DND-41 (cell line): ENCODE data around the gene PRR16.
"Not testable (repeated sequence)": the region's sequence is repeated elsewhere in the genome, so short reads cannot be mapped to it uniquely, and the experiment has no call there.

ENCODE experiments used
- ATAC-seq: fragments of 200-7000 bp; cut with Tn5 transposase; 3 replicates; pipeline ENCODE4 v1.9.1; 2021; ENCODE audit warnings: low read depth; ENCODE audit not compliant: insufficient read depth
- DNase-seq: peaks from one replicate; pipeline ENCODE4 v3.0.0-alpha.2; 2020
- H2AFZ ChIP-seq: 2 replicates; pipeline ENCODE4 v1.6.0; 2012; ENCODE audit warnings: low read depth, low read length
- H3K27ac ChIP-seq: 2 replicates; pipeline ENCODE4 v1.5.1; 2012; ENCODE audit warnings: low read length, inconsistent platforms
- H3K27me3 ChIP-seq: fragments of 200-600 bp; sonication (generic); 2 replicates; pipeline ENCODE4 v1.6.0; 2012; ENCODE audit warnings: low read length, mild to moderate bottlenecking, inconsistent platforms; ENCODE audit not compliant: insufficient read depth, poor library complexity
- H3K36me3 ChIP-seq: 2 replicates; pipeline ENCODE4 v1.5.1; 2012; ENCODE audit warnings: low read length, inconsistent platforms; ENCODE audit not compliant: insufficient read depth
- H3K4me1 ChIP-seq: 2 replicates; pipeline ENCODE4 v1.5.1; 2012; ENCODE audit warnings: mild to moderate bottlenecking, low read length; ENCODE audit not compliant: insufficient read depth
- H3K4me2 ChIP-seq: 2 replicates; pipeline ENCODE4 v1.6.0; 2012; ENCODE audit warnings: mild to moderate bottlenecking, moderate library complexity, low read length, inconsistent platforms; ENCODE audit not compliant: insufficient read depth
- H3K4me3 ChIP-seq, 2 experiments: fragments of 200-600 bp in 1 of 2; shearing (Covaris generic) in 1 of 2; 2 replicates each; pipeline ENCODE4 v1.5.1; 2012 to 2016; ENCODE audit warnings: inconsistent platforms in 2 of 2, low read length in 2 of 2, mild to moderate bottlenecking in 2 of 2, low read depth in 1 of 2, moderate library complexity in 1 of 2
- H3K79me2 ChIP-seq: 2 replicates; pipeline ENCODE4 v1.6.0; 2012; ENCODE audit warnings: low read length, inconsistent platforms; ENCODE audit not compliant: insufficient read depth
- H3K9ac ChIP-seq: 2 replicates; pipeline ENCODE4 v1.6.0; 2012; ENCODE audit warnings: low read depth, mild to moderate bottlenecking, inconsistent platforms, low read length, moderate library complexity
- H3K9me3 ChIP-seq: 2 replicates; pipeline ENCODE4 v1.5.1; 2012; ENCODE audit warnings: low read length, moderate library complexity, mild to moderate bottlenecking, inconsistent platforms; ENCODE audit not compliant: insufficient read depth, severe bottlenecking
- H4K20me1 ChIP-seq: 2 replicates; pipeline ENCODE4 v1.6.0; 2012; ENCODE audit warnings: low read length; ENCODE audit not compliant: insufficient read depth
- CTCF ChIP-seq: IDR thresholded peaks from 2 replicates; pipeline ENCODE4 v1.5.1; 2012; ENCODE audit warnings: borderline replicate concordance, low read length, moderate library complexity, mild to moderate bottlenecking; ENCODE audit not compliant: poor library complexity, severe bottlenecking; ENCODE audit errors: extremely low read depth
- EZH2 ChIP-seq: IDR thresholded peaks from 3 replicates; pipeline ENCODE4 v1.6.1; 2012; ENCODE audit warnings: borderline replicate concordance, low read depth, mild to moderate bottlenecking, moderate library complexity, low read length, inconsistent platforms; ENCODE audit not compliant: severe bottlenecking

Gene PRR16

GRCh38 chr5:120695368-120695880 lies 231.3 kb downstream of the PRR16 start:
- no peak for DNase-seq

GRCh38 chr5:120697147-120697546 lies 233.0 kb downstream of the PRR16 start:
- Histone ChIP-seq H3K9ac (no peak overlapping the region), H4K20me1 (no peaks in the 10 kb centered on the region), H3K79me2 (no peaks in the 10 kb centered on the region), H3K36me3 (no peaks in the 10 kb centered on the region), H3K27ac (no peak overlapping the region), H3K4me2 (no peak overlapping the region), H3K4me3 (no peak overlapping the region), H3K27me3 (no peaks in the 10 kb centered on the region), H3K9me3 (peaks cover 4% of the 10 kb centered on the region), H3K4me1 (no peaks in the 10 kb centered on the region), H2AFZ (no peak overlapping the region)
- no peak for ATAC-seq
- no peak for DNase-seq
- TF ChIP-seq CTCF, result no peak
- TF ChIP-seq EZH2, result no peak

More at GRCh38 chr5:120695368-120695880, 231.3 kb downstream of the PRR16 start:
- no peaks in the 10 kb centered on the region for H4K20me1 ChIP-seq
- no peak overlapping the region for H3K9ac ChIP-seq
- H2AFZ ChIP-seq, result no peak overlapping the region
- no peak for ATAC-seq
- H3K9me3 ChIP-seq, result peaks cover 4% of the 10 kb centered on the region
- no peaks in the 10 kb centered on the region for H3K27me3 ChIP-seq
- H3K4me3 ChIP-seq, result no peak overlapping the region
- H3K27ac ChIP-seq, result no peak overlapping the region
- H3K79me2 ChIP-seq, result no peaks in the 10 kb centered on the region
- no peaks in the 10 kb centered on the region for H3K4me1 ChIP-seq
- H3K36me3 ChIP-seq, result no peaks in the 10 kb centered on the region
- no peak overlapping the region for H3K4me2 ChIP-seq
- TF ChIP-seq EZH2 (no peak), CTCF (no peak)

- ATAC-seq, H3K4me1 ChIP-seq, H3K9ac ChIP-seq, H3K27me3 ChIP-seq, H4K20me1 ChIP-seq, H3K4me3 ChIP-seq, H2AFZ ChIP-seq, H3K4me2 ChIP-seq, H3K27ac ChIP-seq, H3K9me3 ChIP-seq, H3K36me3 ChIP-seq, H3K79me2 ChIP-seq, DNase-seq: not testable (repeated sequence)
Observed at GRCh38 chr5:120697670-120698327, 233.7 kb downstream of the PRR16 start.

- not testable (repeated sequence) for H3K36me3 ChIP-seq, H3K9ac ChIP-seq, H3K27ac ChIP-seq, H2AFZ ChIP-seq, H4K20me1 ChIP-seq, DNase-seq, H3K4me3 ChIP-seq, H3K9me3 ChIP-seq, H3K79me2 ChIP-seq, ATAC-seq, H3K27me3 ChIP-seq, H3K4me2 ChIP-seq, H3K4me1 ChIP-seq
Observed at GRCh38 chr5:120700653-120701052, 236.6 kb downstream of the PRR16 start.

GRCh38 chr5:120702817-120703538 lies 238.9 kb downstream of the PRR16 start:
- not testable (repeated sequence) for H3K4me1 ChIP-seq, H3K9ac ChIP-seq, H3K27me3 ChIP-seq, H2AFZ ChIP-seq, H3K79me2 ChIP-seq, H3K4me3 ChIP-seq, H3K9me3 ChIP-seq, H3K27ac ChIP-seq, ATAC-seq, H3K4me2 ChIP-seq, DNase-seq, H3K36me3 ChIP-seq, H4K20me1 ChIP-seq
